Stimulated activated CD8-positive, alpha-beta memory T cell treated with anti-CD3 and anti-CD28 coated beads, Interleukin-2, amount 100 ng/mL, for 48 hours (primary cell): Measurements from ENCODE around the gene GNPNAT1.

Experiments
- DNase-seq, 2 donors: peaks; one replicate each; pipeline ENCODE4 v3.0.0-alpha.2; 2020; ENCODE audit warnings: low read depth in 2 of 2

Gene GNPNAT1

GRCh38 chr14:52791223-52792096 is at the start of gene GNPNAT1:
GNPNAT1 (minus strand) TSS chr14:52791607; CDS start chr14:52784650, 6,957 bp downstream.
- peak; percentile 67 to 81 for DNase-seq

- no peak for DNase-seq
Measured at GRCh38 chr14:52840877-52841276, 49.5 kb upstream of the GNPNAT1 start.

- DNase-seq, result no peak
Measured at GRCh38 chr14:52837451-52837850, 46.0 kb upstream of the GNPNAT1 start.

- no peak for DNase-seq
Measured at GRCh38 chr14:52836063-52836462, 44.7 kb upstream of the GNPNAT1 start.

GRCh38 chr14:52835122-52835903 is 43.9 kb upstream of the GNPNAT1 start:
- no peak for DNase-seq

- DNase-seq, result no peak
Measured at GRCh38 chr14:52834440-52834842, 43.0 kb upstream of the GNPNAT1 start.

GRCh38 chr14:52833891-52834290 is 42.5 kb upstream of the GNPNAT1 start:
- no peak for DNase-seq

- DNase-seq, result no peak
Measured at GRCh38 chr14:52829527-52830185, 38.2 kb upstream of the GNPNAT1 start.

- DNase-seq, result no peak
Measured at GRCh38 chr14:52827426-52827825, 36.0 kb upstream of the GNPNAT1 start.

- no peak for DNase-seq
Measured at GRCh38 chr14:52825085-52825484, 33.7 kb upstream of the GNPNAT1 start.

GRCh38 chr14:52824462-52824861 is 33.1 kb upstream of the GNPNAT1 start:
- DNase-seq, result no peak

GRCh38 chr14:52821805-52822250 is 30.4 kb upstream of the GNPNAT1 start:
- no peak for DNase-seq

GRCh38 chr14:52808101-52808500 is 16.7 kb upstream of the GNPNAT1 start:
- no peak for DNase-seq

- no peak for DNase-seq
Measured at GRCh38 chr14:52806115-52806514, 14.7 kb upstream of the GNPNAT1 start.

- no peak for DNase-seq
Measured at GRCh38 chr14:52802597-52802996, 11.2 kb upstream of the GNPNAT1 start.

- DNase-seq, result no peak
Measured at GRCh38 chr14:52801014-52801712, 9.8 kb upstream of the GNPNAT1 start.

- DNase-seq, result no peak
Measured at GRCh38 chr14:52798826-52799225, 7.4 kb upstream of the GNPNAT1 start.

GRCh38 chr14:52797653-52798052 is 6.2 kb upstream of the GNPNAT1 start:
- no peak for DNase-seq

- no peak for DNase-seq
Measured at GRCh38 chr14:52793061-52793460, 1.7 kb upstream of the GNPNAT1 start.

GRCh38 chr14:52792097-52792415 is 649 bp upstream of the GNPNAT1 start:
- DNase-seq, result no peak

- DNase-seq, result no peak
Measured at GRCh38 chr14:52790756-52791222, 618 bp downstream of the GNPNAT1 start.
